Bone marrow (tissue), 2 donors: Measurements from ENCODE around the gene ZBTB20.

Experiments used
- DNase-seq, 2 donors: peaks; one replicate each; lab custom pipeline; 2025; lab: John Stamatoyannopoulos, UW

Gene ZBTB20

GRCh38 chr3:114928989-114929640, 218.0 kb downstream of the ZBTB20 start:
- DNase-seq: no peak

DNA sequence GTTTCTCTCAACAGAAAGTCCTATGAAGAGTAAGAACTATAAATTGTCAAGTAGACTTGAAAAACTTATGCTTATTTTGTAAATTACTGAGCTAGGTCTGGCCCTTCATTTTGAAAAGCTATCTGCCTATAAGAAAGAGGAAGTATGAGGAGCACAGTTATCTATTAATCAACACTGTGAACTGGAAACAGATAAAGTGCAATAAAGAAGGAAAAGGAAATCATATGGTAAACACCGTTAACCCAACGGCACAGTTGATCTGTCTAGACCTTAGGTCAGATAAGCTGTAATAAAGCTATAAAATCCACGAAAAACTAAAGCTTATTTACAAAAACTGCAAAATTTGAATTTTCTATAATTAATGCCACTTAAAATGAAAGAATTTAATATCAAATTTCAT, 242.5 kb downstream of the ZBTB20 start:
- DNase-seq: peak in 1 of 2 donors; percentile 69

- peak in 1 of 2 donors; percentile 58 for DNase-seq
Observed at GRCh38 chr3:114903213-114903612, 243.9 kb downstream of the ZBTB20 start.

DNA sequence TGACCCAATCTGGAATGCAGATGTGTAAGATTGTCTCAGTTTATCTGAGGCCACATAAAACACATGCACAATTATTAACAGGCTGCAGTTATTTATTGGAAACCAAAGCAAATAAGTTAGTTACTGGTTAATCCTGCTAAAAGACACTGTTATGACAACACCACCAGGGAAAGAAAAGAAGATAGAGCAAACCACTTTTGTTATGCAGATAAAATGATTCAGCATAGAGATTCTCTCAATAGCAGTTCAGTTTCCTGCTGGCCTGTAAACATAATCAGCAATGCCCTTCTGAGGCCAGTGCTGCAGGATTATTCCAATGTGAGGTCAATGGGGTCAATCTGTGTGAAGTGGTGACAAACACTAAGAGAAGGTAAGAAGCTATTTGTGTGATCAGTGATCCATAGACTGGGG, 244.4 kb downstream of the ZBTB20 start:
- DNase-seq: no peak

DNA sequence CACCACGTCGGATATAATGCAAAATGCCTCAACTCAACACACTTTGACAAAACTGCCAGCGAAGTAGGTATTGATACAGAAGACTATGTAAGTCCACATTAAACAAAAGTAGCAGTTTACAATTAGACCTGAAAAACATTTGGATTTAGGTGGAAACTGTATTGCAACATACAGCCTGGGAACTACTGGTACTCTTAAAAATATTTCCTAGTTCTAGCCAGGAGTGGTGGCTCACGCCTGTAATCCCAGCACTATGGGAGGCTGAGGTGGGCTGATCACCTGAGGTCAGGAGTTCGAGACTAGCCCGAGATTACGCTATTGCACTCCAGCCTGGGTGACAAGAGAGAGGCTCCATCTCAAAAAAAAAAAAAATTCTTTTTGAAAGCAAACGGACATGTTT, 246.2 kb downstream of the ZBTB20 start:
- DNase-seq: no peak

DNA sequence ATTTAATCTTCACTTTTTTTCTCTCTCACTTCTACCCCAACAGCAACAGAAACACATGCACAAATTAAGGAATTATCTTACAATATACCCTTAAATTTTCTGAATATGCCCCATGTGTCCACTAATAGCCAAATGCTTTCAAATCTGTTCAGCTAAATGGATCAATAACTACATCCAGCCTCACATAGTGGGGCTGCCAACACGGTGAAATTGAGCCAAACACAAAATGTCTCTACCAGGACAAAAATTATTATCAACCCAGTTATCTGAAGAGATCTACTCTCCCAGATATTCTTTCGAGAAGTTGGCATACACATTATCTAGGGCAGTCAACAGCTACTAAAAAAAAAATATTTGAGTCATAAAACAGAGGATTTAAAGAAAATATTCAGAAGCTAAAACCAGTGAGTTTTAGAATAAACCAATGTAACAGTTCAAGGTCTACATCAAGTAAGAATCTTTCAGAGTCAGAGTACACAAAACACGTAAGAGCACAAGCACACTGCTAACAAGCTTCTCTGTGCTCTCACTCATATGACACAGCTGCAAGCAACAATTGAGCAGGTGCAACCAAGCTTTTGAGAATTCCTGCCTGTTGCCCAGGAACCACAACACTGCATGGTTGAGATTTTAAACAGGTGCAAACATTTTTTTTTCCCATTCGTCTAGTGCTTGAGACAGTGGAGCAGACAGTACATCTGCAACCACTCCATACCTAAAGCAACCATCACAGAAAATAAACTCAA, 247.7 kb downstream of the ZBTB20 start:
- no peak for DNase-seq

DNA sequence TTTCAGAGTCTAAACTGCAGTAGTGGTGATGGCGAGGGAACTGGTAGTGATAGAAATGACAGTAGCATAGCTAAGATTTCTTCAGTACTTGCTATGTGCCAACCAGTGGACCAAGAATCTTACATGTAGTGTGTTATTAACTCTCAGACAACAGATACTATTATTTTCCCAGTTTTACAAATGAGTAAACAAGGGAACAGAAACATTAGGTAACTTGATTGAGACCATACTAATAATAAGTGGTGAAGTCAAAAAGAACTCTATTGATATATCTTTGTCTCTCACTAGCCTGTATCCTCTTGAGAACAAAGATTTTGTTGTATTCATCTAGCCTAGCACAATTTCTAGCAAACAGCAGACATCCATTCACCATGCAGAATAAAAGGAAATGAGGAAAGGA, 250.1 kb downstream of the ZBTB20 start:
- DNase-seq: no peak

DNA sequence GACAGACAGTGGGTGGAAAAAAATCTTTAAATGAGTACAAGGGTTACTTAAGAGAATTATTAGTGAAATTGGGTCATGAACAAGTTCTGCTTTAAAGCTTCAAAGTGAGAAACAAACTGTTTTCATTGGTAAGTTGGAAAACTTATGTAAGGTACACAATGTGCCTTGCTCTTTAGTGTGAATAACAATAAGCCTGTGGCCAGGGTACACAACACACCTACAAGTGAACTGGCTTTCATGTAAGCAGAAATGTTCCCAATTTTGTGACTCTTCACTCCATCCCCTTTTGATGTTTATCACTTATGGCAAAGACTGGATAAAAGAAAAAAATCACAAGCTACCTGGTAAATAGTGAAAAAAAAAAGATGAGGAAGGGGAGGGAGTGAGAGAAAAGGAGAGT, 253.7 kb downstream of the ZBTB20 start:
- no peak for DNase-seq

- DNase-seq: no peak
Observed at GRCh38 chr3:114892880-114893279, 254.2 kb downstream of the ZBTB20 start.

DNA sequence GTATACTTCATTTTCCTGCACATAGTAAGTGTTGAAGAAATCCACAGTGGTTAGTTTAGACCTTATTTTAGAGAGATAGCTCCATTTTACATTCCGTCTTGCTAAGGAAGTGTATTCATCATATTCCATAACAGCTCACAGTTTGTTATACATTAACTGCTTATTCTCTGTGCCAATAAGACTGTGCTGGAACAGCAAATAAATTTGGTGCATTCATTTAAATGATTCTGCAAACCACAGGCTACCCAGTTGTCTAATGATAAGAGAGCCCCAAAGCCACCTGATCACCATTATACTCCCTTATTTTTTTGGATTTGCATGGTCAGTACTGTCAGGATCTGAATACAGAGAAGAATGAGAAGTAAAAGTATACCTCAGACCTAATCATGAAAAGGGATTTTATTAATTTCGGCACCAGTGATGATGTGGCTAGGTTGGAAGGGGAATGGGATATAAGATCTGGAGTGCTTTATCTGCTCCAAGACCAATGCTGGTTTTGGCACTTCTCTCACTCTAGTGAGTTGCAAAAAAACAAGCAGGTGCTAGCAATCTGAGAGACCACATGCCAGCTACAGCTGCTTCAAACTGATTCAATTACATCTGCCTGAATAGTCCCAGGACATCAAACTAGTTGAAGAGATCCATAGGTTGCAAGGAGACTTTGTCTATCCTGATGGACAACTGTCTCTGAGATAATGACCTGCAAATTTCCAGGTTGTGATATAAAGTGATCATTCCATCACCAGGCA, 254.8 kb downstream of the ZBTB20 start:
- DNase-seq: no peak

GRCh38 chr3:114887806-114888205, 259.3 kb downstream of the ZBTB20 start:
- no peak for DNase-seq

DNA sequence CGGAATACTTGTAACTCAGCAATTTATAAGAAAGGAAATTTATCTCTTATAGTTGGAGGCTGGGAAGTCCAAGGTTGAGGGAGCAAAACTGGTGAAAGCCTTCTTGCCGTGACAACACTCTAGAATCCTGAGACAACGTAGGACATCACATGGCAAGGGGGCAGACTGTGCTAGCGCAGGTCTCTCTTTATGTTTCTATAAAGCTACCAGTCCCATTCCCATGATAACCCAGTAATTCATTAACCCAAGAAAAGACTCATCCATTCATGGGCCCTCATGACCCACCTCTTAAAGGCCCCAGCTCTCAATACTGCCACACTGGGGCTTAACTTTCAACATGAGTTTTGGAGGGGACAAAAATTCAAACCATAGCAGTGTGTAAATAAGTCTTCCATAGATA, 260.2 kb downstream of the ZBTB20 start:
- no peak for DNase-seq

DNA sequence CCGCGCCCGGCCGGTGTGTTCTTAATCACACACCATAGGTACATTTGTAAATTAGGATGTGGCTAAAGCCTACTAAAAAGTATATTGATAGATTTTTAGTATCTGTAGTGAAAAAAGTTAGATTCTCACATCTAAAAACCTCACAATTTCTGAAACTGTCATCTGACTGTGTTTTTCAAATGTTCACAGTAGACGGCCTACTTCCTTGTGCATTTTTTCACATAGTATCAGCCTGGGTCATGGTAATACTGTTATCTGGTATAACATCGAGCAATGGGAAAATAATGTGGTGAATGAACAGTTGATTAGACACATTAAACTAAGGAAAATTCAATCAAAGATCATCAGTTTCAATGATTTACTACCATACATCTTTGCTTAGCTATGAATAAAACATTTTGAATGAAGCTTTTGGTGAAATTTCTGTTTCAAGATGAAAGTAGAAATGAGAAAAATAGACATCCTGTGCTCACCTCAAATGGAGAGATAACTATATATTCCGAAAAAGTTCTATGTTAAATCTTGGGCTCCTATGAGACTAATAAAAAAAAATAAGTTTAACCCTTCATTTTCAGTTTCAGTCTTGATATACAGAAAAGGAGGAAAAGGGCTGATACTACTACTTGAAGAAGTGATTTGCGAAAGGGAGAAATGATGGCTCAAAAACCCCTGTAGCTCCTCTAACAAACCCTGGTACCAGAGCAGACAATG, 262.7 kb downstream of the ZBTB20 start:
- no peak for DNase-seq

GRCh38 chr3:114880078-114880477, 267.0 kb downstream of the ZBTB20 start:
- DNase-seq: no peak

- DNase-seq: peak in 1 of 2 donors; percentile 55
Observed at GRCh38 chr3:114879059-114880031, 267.7 kb downstream of the ZBTB20 start.

DNA sequence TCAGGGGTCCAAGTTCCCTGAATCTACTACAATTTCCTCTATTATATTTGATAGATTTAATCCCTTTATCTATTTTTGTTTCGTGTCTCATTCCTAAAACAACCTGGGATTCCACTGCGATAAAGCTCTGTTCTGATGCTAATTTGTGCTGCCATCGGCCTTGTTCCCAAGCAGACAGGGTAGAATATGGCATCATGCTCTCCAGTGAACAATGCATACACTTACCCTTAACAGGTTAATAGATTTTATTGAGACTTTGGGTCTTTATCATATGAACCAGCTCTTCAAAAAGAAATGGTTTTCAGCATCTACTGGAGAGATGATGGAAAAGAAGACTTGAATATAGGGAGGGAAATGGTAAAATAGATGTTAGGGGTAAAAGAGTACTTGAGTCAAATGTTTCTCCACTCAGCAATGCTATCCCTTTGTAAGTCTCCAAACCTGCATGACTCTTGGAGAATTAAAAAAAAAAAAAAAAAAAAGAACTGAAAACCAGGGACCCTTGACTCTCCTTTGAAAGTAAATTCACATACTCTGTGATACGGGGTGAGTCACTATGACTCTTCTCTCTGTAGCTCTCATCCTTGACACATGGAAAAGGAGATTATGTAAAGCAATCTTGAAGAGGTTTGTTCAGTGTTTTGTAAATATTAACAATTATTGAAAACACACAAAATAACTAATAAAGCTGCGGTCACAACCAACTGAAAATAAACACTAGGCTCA, 268.8 kb downstream of the ZBTB20 start:
- no peak for DNase-seq

DNA sequence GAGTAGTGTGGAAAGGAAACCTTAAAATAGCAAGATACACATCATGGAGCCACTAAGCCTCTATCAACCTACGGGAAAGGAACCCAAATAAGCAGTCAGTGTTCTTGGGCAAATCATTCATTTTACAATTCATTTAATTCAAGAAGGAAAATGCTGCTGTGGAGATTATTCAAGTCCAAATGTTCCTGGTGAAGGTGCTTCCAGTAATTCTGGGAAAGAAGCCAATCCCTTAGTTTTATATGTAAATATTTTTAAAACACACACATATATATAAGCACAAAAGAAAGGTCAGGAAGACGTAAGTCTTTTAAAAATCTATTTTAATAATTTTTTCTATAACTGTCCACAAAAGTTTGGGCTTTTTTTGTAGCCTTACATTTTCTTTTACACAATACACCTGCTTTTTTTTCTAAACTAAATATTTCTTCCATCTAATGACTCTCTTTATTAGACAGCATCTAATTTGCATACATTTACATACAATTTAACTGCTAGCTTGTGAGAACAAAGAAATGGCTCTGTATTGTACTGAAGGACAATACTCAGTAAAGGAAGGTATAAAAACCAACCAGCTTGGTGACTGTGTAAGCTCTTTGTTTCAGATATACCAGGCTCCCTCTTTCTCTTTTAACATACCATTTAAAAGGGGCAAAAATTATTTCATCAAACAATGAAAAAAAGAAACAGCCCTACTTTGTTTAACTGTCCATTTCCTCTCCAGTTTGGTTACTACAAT, 269.5 kb downstream of the ZBTB20 start:
- DNase-seq: no peak

DNA sequence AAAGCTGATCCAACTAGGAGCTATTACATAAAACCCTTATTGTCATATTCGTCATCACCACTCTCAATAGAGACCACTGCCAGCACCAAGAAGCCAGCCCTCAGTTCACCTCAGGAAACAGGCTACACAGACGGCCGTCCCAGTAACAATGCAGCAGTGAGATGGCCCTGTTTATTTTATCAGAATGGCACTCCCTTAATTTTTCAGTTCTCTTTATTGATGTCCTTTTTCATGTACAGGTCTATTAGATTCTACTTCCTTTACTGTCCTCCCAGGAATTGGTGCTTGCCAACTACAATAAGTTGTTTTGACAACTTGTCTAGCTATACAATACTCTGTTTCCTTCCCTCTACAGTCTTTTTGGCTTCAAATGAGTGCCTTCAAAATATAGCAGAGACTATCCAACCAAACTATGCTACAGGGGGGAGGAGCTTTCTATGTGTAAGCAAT, 272.5 kb downstream of the ZBTB20 start:
- DNase-seq: no peak

DNA sequence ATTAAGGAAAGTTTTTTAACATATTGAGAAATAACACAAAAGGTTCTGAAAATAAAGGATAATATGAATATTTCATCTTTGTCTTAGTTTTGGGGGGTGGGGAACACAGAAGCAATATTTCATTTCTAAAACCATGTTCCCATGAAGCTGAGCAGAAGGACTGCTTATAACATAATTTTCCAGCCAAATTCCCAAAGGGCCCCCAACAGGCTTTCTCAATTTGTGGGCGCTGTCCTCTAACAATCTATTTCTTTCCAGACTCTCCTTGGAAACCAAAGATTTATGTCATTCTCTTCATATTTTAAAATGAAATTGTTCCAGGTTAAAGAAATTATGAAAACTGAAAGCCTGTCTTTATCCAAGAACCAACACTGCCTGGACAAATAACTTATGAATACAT, 273.5 kb downstream of the ZBTB20 start:
- no peak for DNase-seq

DNA sequence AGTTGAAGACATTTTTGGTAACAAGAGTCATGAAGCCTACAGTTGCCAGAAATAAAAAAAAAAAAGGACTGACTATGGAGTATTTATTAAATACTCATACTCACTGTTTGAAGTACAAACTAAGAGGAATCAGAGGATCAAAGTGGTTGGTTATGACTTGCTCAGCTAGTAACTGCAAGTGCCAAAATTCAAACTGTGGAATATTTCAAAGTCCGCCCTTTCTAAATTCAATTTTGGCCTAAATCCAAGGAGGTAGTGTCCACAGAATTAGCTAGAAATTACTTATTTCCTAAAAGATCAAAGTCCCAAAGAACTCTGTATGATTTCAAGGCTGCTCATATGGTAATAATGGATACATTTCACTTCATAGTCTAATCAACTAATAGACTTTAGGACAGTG, 274.5 kb downstream of the ZBTB20 start:
- DNase-seq: no peak
